GM06990 (cell line): ENCODE data around the gene RNF17.
A peak's percentile ranks its signal among the peaks of the same experiment; 100 is the strongest.

Experiments used
- DNase-seq: peaks from one replicate; pipeline ENCODE4 v3.0.0-alpha.2; 2011; ENCODE audit not compliant: insufficient read length; ENCODE audit errors: extremely low read depth
- H3K27me3 ChIP-seq: replicated peaks from 2 replicates; pipeline ENCODE4 v1.6.0; 2011; ENCODE audit warnings: low read length; ENCODE audit not compliant: control insufficient read depth, insufficient read depth
- H3K36me3 ChIP-seq: 2 replicates; pipeline ENCODE4 v1.5.1; 2011; ENCODE audit warnings: low read length; ENCODE audit not compliant: control insufficient read depth, insufficient read depth
- H3K4me3 ChIP-seq: replicated peaks from 2 replicates; pipeline ENCODE4 v1.5.1; 2011; ENCODE audit warnings: low read depth, mild to moderate bottlenecking, control low read depth, low read length
- CTCF ChIP-seq: IDR thresholded peaks from 2 replicates; pipeline ENCODE4 v1.5.1; 2011; ENCODE audit warnings: low read length, control low read depth, mild to moderate bottlenecking, inconsistent platforms; ENCODE audit not compliant: insufficient read depth, poor library complexity, severe bottlenecking

RNF17 gene

GRCh38 chr13:24851546-24851945, 87.6 kb downstream of the RNF17 start:
- Histone ChIP-seq H3K27me3 (no peaks in the 10 kb centered on the region), H3K36me3 (no peaks in the 10 kb centered on the region), H3K4me3 (no peak overlapping the region)
- no peak for DNase-seq
- TF ChIP-seq CTCF: no peak

GRCh38 chr13:24854311-24854710, 90.3 kb downstream of the RNF17 start:
- DNase-seq: no peak
- Histone ChIP-seq H3K36me3 (no peaks in the 10 kb centered on the region), H3K4me3 (no peak overlapping the region), H3K27me3 (no peaks in the 10 kb centered on the region)
- TF ChIP-seq CTCF: no peak

- Histone ChIP-seq H3K27me3 (no peaks in the 10 kb centered on the region), H3K36me3 (no peaks in the 10 kb centered on the region), H3K4me3 (no peak overlapping the region)
- peak; percentile 28 for TF ChIP-seq CTCF
- DNase-seq: no peak
These were observed 95.0 kb downstream of the RNF17 start for GRCh38 chr13:24858953-24859352.

- no peak overlapping the region for H3K4me3 ChIP-seq
- TF ChIP-seq CTCF: no peak
- H3K27me3 ChIP-seq: no peaks in the 10 kb centered on the region
These were observed 96.8 kb downstream of the RNF17 start for GRCh38 chr13:24860770-24861169.

GRCh38 chr13:24861617-24862362, 97.8 kb downstream of the RNF17 start:
- DNase-seq: no peak
- TF ChIP-seq CTCF: no peak
- Histone ChIP-seq H3K27me3 (no peaks in the 10 kb centered on the region), H3K4me3 (no peak overlapping the region), H3K36me3 (no peaks in the 10 kb centered on the region)

More at GRCh38 chr13:24860770-24861169, 96.8 kb downstream of the RNF17 start:
- DNase-seq: no peak
- no peaks in the 10 kb centered on the region for H3K36me3 ChIP-seq
